HepG2 (cell line): ENCODE results near the gene HLF. TPM values are rescaled to one million over a fixed set of nuclear protein-coding genes. Genes with fewer than 3 reads are reported as not detected.

Experiments used
- LRRFIP1 ChIP-seq: sonication (generic); formaldehyde crosslinking; conservative IDR thresholded peaks from 2 replicates; pipeline ENCODE4 v1.4.0; 2020; ENCODE audit warnings: missing genetic modification reagents
- MBD4 ChIP-seq: IDR thresholded peaks from 2 replicates; pipeline ENCODE4 v1.6.1; 2012; ENCODE audit warnings: low read length, inconsistent platforms, borderline replicate concordance
- NCOA2 ChIP-seq: sonication (generic); formaldehyde crosslinking; IDR thresholded peaks from 2 replicates; pipeline ENCODE4 v1.8.0; 2022; ENCODE audit warnings: inconsistent platforms
- NFE2L2 ChIP-seq: fragments of 150-350 bp; IDR thresholded peaks from 2 replicates; pipeline ENCODE4 v1.6.1; 2014; ENCODE audit warnings: low read length
- polyA plus RNA-seq, 8 experiments: library from polyadenylated mRNA; depleted of rRNA in 3 of 8; stranded (reverse) in 7 of 8; unstranded in 1 of 8; fragments of >200 nt; fragmentation: Illumina TruSeq in 4 of 8; extraction: Trizol in 4 of 8; gene quantifications; 2 replicates each; pipeline versions ENCODE4 v1.2.1 to v1.2.3, GENCODE V29; 2011 to 2016; ENCODE audit warnings: low read depth in 4 of 8, missing spikeins in 1 of 8, mixed read lengths in 1 of 8; ENCODE audit not compliant: insufficient read depth in 1 of 8
- total RNA-seq, 5 experiments: library from RNA; depleted of rRNA; stranded (reverse); fragments of >200 nt; fragmentation: Illumina TruSeq; extraction: Trizol; gene quantifications; 2 replicates each; pipeline ENCODE4 v1.2.3, GENCODE V29; 2016; ENCODE audit warnings: low read depth in 1 of 5
- TF ChIP-seq, protein P1 (sequence below): sonication (generic); formaldehyde crosslinking; IDR thresholded peaks from 2 replicates; pipeline ENCODE4 v1.4.0; 2020; ENCODE audit warnings: missing genetic modification reagents
- TF ChIP-seq, protein P2 (sequence below): sonication (generic); formaldehyde crosslinking; IDR thresholded peaks from 2 replicates; pipeline ENCODE4 v1.5.0; 2020; ENCODE audit warnings: mild to moderate bottlenecking, missing genetic modification reagents
- TF ChIP-seq, protein P3 (sequence below): sonication (generic); formaldehyde crosslinking; IDR thresholded peaks from 2 replicates; pipeline ENCODE4 v1.5.1; 2020; ENCODE audit warnings: mild to moderate bottlenecking, missing genetic modification reagents, moderate library complexity
- TF ChIP-seq, protein P4 (sequence below): sonication (generic); formaldehyde crosslinking; IDR thresholded peaks from 2 replicates; pipeline ENCODE4 v1.5.0; 2020; ENCODE audit warnings: missing genetic modification reagents
- TF ChIP-seq, protein P5 (sequence below), 2 experiments: fragments of 450-650 bp in 1 of 2; sonication (generic) in 1 of 2; formaldehyde crosslinking; IDR thresholded peaks; 2 replicates each; pipeline versions ENCODE4 v1.5.0 to v1.8.0; 2020 to 2022; ENCODE audit warnings: mild to moderate bottlenecking in 1 of 2, missing genetic modification reagents in 1 of 2

Gene HLF
- total and polyA plus RNA-seq, 2 of the 13 experiments (the other 11 are each of a cell fraction or from before 2014, with no cell fraction given): 202 to 346 TPM

GRCh38 chr17:55278173-55278961, 13.6 kb downstream of the HLF start (continued):
- TF ChIP-seq, protein P1, sequence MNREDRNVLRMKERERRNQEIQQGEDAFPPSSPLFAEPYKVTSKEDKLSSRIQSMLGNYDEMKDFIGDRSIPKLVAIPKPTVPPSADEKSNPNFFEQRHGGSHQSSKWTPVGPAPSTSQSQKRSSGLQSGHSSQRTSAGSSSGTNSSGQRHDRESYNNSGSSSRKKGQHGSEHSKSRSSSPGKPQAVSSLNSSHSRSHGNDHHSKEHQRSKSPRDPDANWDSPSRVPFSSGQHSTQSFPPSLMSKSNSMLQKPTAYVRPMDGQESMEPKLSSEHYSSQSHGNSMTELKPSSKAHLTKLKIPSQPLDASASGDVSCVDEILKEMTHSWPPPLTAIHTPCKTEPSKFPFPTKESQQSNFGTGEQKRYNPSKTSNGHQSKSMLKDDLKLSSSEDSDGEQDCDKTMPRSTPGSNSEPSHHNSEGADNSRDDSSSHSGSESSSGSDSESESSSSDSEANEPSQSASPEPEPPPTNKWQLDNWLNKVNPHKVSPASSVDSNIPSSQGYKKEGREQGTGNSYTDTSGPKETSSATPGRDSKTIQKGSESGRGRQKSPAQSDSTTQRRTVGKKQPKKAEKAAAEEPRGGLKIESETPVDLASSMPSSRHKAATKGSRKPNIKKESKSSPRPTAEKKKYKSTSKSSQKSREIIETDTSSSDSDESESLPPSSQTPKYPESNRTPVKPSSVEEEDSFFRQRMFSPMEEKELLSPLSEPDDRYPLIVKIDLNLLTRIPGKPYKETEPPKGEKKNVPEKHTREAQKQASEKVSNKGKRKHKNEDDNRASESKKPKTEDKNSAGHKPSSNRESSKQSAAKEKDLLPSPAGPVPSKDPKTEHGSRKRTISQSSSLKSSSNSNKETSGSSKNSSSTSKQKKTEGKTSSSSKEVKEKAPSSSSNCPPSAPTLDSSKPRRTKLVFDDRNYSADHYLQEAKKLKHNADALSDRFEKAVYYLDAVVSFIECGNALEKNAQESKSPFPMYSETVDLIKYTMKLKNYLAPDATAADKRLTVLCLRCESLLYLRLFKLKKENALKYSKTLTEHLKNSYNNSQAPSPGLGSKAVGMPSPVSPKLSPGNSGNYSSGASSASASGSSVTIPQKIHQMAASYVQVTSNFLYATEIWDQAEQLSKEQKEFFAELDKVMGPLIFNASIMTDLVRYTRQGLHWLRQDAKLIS (CRISPR knock-in tag): peak; percentile 74; the same call in 1 of the 2 replicates
- TF ChIP-seq LRRFIP1 (no peak), NCOA2 (CRISPR knock-in tag) (0 out of 2 replicates have a peak, but pooled peaks have one; percentile 13), MBD4 (0 out of 2 replicates have a peak, but pooled peaks have one; percentile 4), NFE2L2 (peak; percentile 59; the same call in 1 of the 2 replicates)
- TF ChIP-seq, protein P2, sequence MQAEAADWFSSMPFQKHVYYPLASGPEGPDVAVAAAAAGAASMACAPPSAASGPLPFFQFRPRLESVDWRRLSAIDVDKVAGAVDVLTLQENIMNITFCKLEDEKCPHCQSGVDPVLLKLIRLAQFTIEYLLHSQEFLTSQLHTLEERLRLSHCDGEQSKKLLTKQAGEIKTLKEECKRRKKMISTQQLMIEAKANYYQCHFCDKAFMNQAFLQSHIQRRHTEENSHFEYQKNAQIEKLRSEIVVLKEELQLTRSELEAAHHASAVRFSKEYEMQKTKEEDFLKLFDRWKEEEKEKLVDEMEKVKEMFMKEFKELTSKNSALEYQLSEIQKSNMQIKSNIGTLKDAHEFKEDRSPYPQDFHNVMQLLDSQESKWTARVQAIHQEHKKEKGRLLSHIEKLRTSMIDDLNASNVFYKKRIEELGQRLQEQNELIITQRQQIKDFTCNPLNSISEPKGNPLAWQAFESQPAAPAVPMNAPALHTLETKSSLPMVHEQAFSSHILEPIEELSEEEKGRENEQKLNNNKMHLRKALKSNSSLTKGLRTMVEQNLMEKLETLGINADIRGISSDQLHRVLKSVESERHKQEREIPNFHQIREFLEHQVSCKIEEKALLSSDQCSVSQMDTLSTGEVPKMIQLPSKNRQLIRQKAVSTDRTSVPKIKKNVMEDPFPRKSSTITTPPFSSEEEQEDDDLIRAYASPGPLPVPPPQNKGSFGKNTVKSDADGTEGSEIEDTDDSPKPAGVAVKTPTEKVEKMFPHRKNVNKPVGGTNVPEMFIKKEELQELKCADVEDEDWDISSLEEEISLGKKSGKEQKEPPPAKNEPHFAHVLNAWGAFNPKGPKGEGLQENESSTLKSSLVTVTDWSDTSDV (CRISPR knock-in tag): no peak
- TF ChIP-seq, protein P3, sequence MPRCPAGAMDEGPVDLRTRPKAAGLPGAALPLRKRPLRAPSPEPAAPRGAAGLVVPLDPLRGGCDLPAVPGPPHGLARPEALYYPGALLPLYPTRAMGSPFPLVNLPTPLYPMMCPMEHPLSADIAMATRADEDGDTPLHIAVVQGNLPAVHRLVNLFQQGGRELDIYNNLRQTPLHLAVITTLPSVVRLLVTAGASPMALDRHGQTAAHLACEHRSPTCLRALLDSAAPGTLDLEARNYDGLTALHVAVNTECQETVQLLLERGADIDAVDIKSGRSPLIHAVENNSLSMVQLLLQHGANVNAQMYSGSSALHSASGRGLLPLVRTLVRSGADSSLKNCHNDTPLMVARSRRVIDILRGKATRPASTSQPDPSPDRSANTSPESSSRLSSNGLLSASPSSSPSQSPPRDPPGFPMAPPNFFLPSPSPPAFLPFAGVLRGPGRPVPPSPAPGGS (CRISPR knock-in tag): no peak
- TF ChIP-seq, protein P4, sequence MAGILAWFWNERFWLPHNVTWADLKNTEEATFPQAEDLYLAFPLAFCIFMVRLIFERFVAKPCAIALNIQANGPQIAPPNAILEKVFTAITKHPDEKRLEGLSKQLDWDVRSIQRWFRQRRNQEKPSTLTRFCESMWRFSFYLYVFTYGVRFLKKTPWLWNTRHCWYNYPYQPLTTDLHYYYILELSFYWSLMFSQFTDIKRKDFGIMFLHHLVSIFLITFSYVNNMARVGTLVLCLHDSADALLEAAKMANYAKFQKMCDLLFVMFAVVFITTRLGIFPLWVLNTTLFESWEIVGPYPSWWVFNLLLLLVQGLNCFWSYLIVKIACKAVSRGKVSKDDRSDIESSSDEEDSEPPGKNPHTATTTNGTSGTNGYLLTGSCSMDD (CRISPR knock-in tag): no peak
- TF ChIP-seq, protein P5, sequence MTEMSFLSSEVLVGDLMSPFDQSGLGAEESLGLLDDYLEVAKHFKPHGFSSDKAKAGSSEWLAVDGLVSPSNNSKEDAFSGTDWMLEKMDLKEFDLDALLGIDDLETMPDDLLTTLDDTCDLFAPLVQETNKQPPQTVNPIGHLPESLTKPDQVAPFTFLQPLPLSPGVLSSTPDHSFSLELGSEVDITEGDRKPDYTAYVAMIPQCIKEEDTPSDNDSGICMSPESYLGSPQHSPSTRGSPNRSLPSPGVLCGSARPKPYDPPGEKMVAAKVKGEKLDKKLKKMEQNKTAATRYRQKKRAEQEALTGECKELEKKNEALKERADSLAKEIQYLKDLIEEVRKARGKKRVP (CRISPR knock-in tag; IDR thresholded peaks at IDR 0.05): no peak
